ENCODE results near the gene RSKR. TPM values are rescaled to one million over a fixed set of nuclear protein-coding genes. Genes with fewer than 3 reads are reported as not detected.

Gene RSKR
- total RNA-seq, 1 donor from 2014 or later, result 34.2 TPM

DNA sequence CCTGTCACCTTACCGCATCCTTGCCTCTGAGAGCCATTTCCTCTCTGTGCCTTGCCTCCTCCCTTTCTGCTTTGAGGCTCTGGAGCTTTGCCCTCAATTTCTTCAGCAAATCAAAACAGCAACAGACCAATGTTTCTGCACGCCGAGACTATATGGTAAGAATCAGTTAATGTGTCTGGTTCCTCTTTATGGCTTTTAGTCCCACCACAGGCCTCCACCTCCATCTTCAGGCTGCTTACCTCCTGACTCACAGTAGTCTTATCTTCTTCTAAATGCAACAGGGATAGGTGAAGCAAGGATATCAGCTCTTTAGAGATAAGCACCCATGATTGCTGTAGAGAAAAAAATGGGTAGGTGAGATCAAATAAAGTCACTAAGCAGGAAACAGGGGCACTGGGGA, 28.1 kb downstream of the RSKR start:
- H3K4me1 Mint-ChIP-seq, result no peaks in the 10 kb centered on the region
- TF ChIP-seq, protein P1, sequence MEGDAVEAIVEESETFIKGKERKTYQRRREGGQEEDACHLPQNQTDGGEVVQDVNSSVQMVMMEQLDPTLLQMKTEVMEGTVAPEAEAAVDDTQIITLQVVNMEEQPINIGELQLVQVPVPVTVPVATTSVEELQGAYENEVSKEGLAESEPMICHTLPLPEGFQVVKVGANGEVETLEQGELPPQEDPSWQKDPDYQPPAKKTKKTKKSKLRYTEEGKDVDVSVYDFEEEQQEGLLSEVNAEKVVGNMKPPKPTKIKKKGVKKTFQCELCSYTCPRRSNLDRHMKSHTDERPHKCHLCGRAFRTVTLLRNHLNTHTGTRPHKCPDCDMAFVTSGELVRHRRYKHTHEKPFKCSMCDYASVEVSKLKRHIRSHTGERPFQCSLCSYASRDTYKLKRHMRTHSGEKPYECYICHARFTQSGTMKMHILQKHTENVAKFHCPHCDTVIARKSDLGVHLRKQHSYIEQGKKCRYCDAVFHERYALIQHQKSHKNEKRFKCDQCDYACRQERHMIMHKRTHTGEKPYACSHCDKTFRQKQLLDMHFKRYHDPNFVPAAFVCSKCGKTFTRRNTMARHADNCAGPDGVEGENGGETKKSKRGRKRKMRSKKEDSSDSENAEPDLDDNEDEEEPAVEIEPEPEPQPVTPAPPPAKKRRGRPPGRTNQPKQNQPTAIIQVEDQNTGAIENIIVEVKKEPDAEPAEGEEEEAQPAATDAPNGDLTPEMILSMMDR (conservative IDR thresholded peaks at IDR 0.05), result no peak
- no peaks in the 10 kb centered on the region for H3K9me3 Mint-ChIP-seq
- no peak overlapping the region for H3K27ac Mint-ChIP-seq (ENCODE audit: unreplicated experiment)
- no peak overlapping the region for H3K4me3 Mint-ChIP-seq
- no peak for DNase-seq (ENCODE audit: low read depth, low spot score)
- H3K27me3 Mint-ChIP-seq (ENCODE audit: low read depth), result no peaks in the 10 kb centered on the region
- peaks cover 13% of the 10 kb centered on the region for H3K36me3 Mint-ChIP-seq (ENCODE audit: low read depth)

DNA sequence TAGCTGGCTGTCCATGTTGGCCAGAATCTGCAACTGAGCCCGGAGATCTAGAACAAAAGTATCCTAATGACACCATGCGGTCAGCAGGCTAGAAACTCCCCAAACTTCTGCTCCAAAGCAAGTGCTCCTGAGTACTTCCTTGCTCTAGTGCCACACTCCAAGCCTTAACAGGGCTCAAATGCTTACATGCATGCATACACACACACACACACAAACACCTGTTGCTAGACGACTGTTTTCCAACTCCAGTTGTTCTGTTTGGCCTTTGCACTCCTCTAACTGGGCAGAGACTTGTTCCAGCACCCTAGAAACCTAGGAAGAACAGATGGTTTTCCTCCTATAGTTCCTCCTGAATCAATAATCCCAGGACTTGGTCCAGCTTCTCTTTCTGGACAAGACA, 29.6 kb downstream of the RSKR start:
- TF ChIP-seq, protein P1 (conservative IDR thresholded peaks at IDR 0.05), result no peak
- no peaks in the 10 kb centered on the region for H3K27me3 Mint-ChIP-seq (ENCODE audit: low read depth)
- H3K27ac Mint-ChIP-seq (ENCODE audit: unreplicated experiment), result no peak overlapping the region
- no peaks in the 10 kb centered on the region for H3K9me3 Mint-ChIP-seq
- no peak for DNase-seq (ENCODE audit: low read depth, low spot score)
- H3K36me3 Mint-ChIP-seq (ENCODE audit: low read depth), result peaks cover 19% of the 10 kb centered on the region
- H3K4me1 Mint-ChIP-seq, result no peaks in the 10 kb centered on the region
- no peak overlapping the region for H3K4me3 Mint-ChIP-seq

DNA sequence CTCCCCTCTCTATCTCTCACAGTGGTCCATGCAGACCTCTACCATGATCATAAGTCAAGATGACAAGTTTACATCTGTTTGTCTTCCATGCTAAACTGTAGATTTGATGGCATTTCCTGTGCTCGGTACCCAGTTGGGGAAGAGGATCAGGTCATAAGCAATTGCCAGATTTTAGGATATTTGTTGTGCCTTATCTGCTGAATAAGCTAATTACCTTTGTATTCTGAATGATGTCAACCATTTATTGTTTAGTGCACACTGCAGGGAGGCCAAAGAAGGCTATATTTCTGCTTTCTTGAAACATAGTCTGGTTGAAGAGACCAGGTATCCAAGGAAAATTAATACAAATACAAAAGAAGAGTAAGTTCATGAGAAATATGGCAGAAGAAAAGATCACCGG, 31.5 kb downstream of the RSKR start:
- Mint-ChIP-seq H3K9me3 (no peaks in the 10 kb centered on the region), H3K27me3 (ENCODE audit: low read depth) (no peaks in the 10 kb centered on the region), H3K4me1 (no peaks in the 10 kb centered on the region), H3K4me3 (no peak overlapping the region), H3K36me3 (ENCODE audit: low read depth) (peaks cover 19% of the 10 kb centered on the region), H3K27ac (ENCODE audit: unreplicated experiment) (no peak overlapping the region)
- DNase-seq (ENCODE audit: low read depth, low spot score), result no peak
- TF ChIP-seq, protein P1 (conservative IDR thresholded peaks at IDR 0.05), result no peak

GRCh38 chr17:28580959-28581358, 33.0 kb downstream of the RSKR start:
- no peak for DNase-seq (ENCODE audit: low read depth, low spot score)
- H3K27me3 Mint-ChIP-seq (ENCODE audit: low read depth), result no peaks in the 10 kb centered on the region
- H3K36me3 Mint-ChIP-seq (ENCODE audit: low read depth), result peaks cover 22% of the 10 kb centered on the region
- TF ChIP-seq, protein P1 (conservative IDR thresholded peaks at IDR 0.05), result no peak
- peaks cover 12% of the 10 kb centered on the region for H3K4me1 Mint-ChIP-seq
- no peak overlapping the region for H3K4me3 Mint-ChIP-seq
- H3K9me3 Mint-ChIP-seq, result no peaks in the 10 kb centered on the region
- no peak overlapping the region for H3K27ac Mint-ChIP-seq (ENCODE audit: unreplicated experiment)

DNA sequence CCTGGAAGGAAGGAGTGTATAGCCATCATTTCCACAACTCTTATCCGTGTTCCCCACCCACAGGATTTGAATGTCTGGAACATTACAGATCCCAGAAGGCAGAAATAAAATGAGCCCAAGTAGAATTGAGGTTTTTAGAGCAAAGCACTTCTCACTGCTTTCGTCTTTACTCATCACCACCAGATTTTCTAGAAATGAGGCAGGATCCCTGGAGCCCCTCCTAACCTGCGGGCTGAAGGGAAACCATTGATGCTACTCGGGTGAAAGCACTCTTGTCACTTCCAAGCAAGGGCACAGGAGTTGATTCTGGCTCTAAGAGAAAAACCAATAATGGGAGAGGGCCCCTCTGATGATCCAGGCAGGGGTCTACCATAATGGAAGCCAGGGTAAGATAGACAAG, 34.5 kb downstream of the RSKR start:
- no peaks in the 10 kb centered on the region for H3K9me3 Mint-ChIP-seq
- H3K36me3 Mint-ChIP-seq (ENCODE audit: low read depth), result peaks cover 19% of the 10 kb centered on the region
- no peaks in the 10 kb centered on the region for H3K27me3 Mint-ChIP-seq (ENCODE audit: low read depth)
- no peak overlapping the region for H3K27ac Mint-ChIP-seq (ENCODE audit: unreplicated experiment)
- DNase-seq (ENCODE audit: low read depth, low spot score), result no peak
- TF ChIP-seq, protein P1 (conservative IDR thresholded peaks at IDR 0.05), result no peak
- no peak overlapping the region for H3K4me3 Mint-ChIP-seq
- peaks cover 13% of the 10 kb centered on the region for H3K4me1 Mint-ChIP-seq

All from neural crest cell (in vitro differentiated cells).